OCI-LY7 (cell line): ENCODE results near the gene TRPM3.

Source experiments
- EZH2phosphoT487 ChIP-seq: fragments of 200-600 bp; sonication (generic); IDR thresholded peaks from 2 replicates; pipeline ENCODE4 v1.6.1; 2018; ENCODE audit warnings: low read depth, borderline replicate concordance, mild to moderate bottlenecking, mixed run types, antibody characterized with exemption, low read length, moderate library complexity, mixed read lengths
- TF ChIP-seq, protein P1 (sequence below): fragments of 200-600 bp; sonication (generic); conservative IDR thresholded peaks from 2 replicates; pipeline ENCODE4 v1.5.1; 2014; ENCODE audit warnings: mild to moderate bottlenecking, antibody characterized with exemption, low read length, moderate library complexity, mixed read lengths

DNA sequence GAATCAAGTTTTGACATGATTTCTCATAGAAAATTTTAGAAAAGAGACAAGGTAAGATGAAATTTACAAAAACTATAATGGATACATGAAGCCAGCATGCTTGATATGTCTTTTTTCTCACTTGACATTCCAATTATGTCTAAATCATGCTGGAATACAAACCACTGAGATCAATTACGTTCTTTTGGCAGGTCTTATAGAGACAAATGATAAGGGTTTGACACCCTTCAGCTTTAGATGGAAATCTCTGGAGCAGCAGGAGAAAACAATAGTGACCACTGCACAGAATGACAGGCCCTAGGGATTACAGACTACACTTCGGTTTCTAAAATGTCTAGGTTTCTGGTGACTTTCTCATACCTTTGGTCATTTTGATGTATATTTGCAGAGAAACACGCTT, 342.9 kb downstream of the TRPM3 start:
- TF ChIP-seq, protein P1, sequence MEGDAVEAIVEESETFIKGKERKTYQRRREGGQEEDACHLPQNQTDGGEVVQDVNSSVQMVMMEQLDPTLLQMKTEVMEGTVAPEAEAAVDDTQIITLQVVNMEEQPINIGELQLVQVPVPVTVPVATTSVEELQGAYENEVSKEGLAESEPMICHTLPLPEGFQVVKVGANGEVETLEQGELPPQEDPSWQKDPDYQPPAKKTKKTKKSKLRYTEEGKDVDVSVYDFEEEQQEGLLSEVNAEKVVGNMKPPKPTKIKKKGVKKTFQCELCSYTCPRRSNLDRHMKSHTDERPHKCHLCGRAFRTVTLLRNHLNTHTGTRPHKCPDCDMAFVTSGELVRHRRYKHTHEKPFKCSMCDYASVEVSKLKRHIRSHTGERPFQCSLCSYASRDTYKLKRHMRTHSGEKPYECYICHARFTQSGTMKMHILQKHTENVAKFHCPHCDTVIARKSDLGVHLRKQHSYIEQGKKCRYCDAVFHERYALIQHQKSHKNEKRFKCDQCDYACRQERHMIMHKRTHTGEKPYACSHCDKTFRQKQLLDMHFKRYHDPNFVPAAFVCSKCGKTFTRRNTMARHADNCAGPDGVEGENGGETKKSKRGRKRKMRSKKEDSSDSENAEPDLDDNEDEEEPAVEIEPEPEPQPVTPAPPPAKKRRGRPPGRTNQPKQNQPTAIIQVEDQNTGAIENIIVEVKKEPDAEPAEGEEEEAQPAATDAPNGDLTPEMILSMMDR, result no peak
- TF ChIP-seq EZH2phosphoT487, result no peak
